Suprapubic skin (tissue), 4 donors: Measurements from ENCODE around the gene MCTP2. TPM values are rescaled to one million over a fixed set of nuclear protein-coding genes. Genes with fewer than 3 reads are reported as not detected.

Experiments
- DNase-seq, 2 donors: peaks; one replicate each; pipeline ENCODE4 v3.0.0-alpha.2; 2019; ENCODE audit warnings: low spot score in 2 of 2
- H3K27ac ChIP-seq: fragments of 200-600 bp; sonication (generic); one replicate; pipeline ENCODE4 v1.5.1; 2019
- H3K27me3 ChIP-seq: fragments of 200-600 bp; sonication (generic); one replicate; pipeline ENCODE4 v1.5.1; 2019
- H3K36me3 ChIP-seq: fragments of 200-600 bp; sonication (generic); one replicate; pipeline ENCODE4 v1.5.1; 2019
- H3K4me1 ChIP-seq: fragments of 200-600 bp; sonication (generic); one replicate; pipeline ENCODE4 v1.5.1; 2019
- H3K4me3 ChIP-seq: fragments of 200-600 bp; sonication (generic); one replicate; pipeline ENCODE4 v1.5.1; 2019; ENCODE audit warnings: mild to moderate bottlenecking
- H3K9me3 ChIP-seq: fragments of 200-600 bp; sonication (generic); one replicate; pipeline ENCODE4 v1.5.1; 2019
- CTCF ChIP-seq, 2 donors: fragments of 200-600 bp in 1 of 2; fragments of 450-650 bp in 1 of 2; sonication (generic) in 1 of 2; IDR thresholded peaks; one replicate each; pipeline ENCODE4 v1.5.1; 2016 to 2019; ENCODE audit warnings: antibody characterized with exemption in 2 of 2, mild to moderate bottlenecking in 1 of 2, moderate library complexity in 1 of 2
- EP300 ChIP-seq: sonication (generic); formaldehyde crosslinking; IDR thresholded peaks from one replicate; pipeline ENCODE4 v1.6.1; 2017; ENCODE audit warnings: antibody characterized with exemption
- POLR2A ChIP-seq, 2 donors: fragments of 450-650 bp; IDR thresholded peaks; one replicate each; pipeline ENCODE4 v1.6.1; 2017; ENCODE audit warnings: antibody characterized with exemption in 2 of 2, mild to moderate bottlenecking in 2 of 2, moderate library complexity in 2 of 2
- POLR2AphosphoS5 ChIP-seq, 3 donors: sonication (generic); formaldehyde crosslinking; IDR thresholded peaks; one replicate each; pipeline ENCODE4 v1.6.1; 2017; ENCODE audit warnings: antibody characterized with exemption in 3 of 3
- WGBS: methylation state at CpG from one replicate; pipeline ENCODE4 v1.1.5; 2018; 5-methylcytosine and 5-hydroxymethylcytosine counted together
- total RNA-seq, 4 donors: library from RNA; depleted of rRNA; stranded (reverse); fragments of >200 nt; gene quantifications; one replicate each; pipeline ENCODE4 v1.1.0, GENCODE V29; 2016

The MCTP2 gene
- total RNA-seq, 4 donors from 2014 or later, result 17.2 to 41.8 (median 20.5) TPM

GRCh38 chr15:94367726-94368535 lies 136.6 kb downstream of the MCTP2 start:
- no peaks in the 10 kb centered on the region for H3K9me3 ChIP-seq
- DNase-seq, result no peak
- TF ChIP-seq EP300, result no peak
- no peak for TF ChIP-seq CTCF (IDR thresholded peaks at IDR 0.05)
- TF ChIP-seq POLR2AphosphoS5 (IDR thresholded peaks at IDR 0.05), result no peak
- peaks cover 17% of the 10 kb centered on the region for H3K36me3 ChIP-seq
- WGBS, result 61% methylated on average over 6 of the region's 6 CpGs
- H3K4me1 ChIP-seq, result no peaks in the 10 kb centered on the region
- H3K4me3 ChIP-seq, result no peak overlapping the region
- H3K27ac ChIP-seq, result no peak overlapping the region
- no peaks in the 10 kb centered on the region for H3K27me3 ChIP-seq

- no peak for DNase-seq
- Histone ChIP-seq H3K36me3 (peaks cover 17% of the 10 kb centered on the region), H3K27ac (no peak overlapping the region), H3K4me3 (no peak overlapping the region), H3K4me1 (no peaks in the 10 kb centered on the region), H3K27me3 (no peaks in the 10 kb centered on the region), H3K9me3 (no peaks in the 10 kb centered on the region)
- no peak for TF ChIP-seq POLR2AphosphoS5 (IDR thresholded peaks at IDR 0.05)
- TF ChIP-seq CTCF (IDR thresholded peaks at IDR 0.05), result no peak
- no peak for TF ChIP-seq EP300
- TF ChIP-seq POLR2A (IDR thresholded peaks at IDR 0.05), result no peak
- 82% methylated on average over 10 of the region's 10 CpGs for WGBS
These were observed 139.0 kb downstream of the MCTP2 start for GRCh38 chr15:94370206-94370935.

GRCh38 chr15:94370936-94371285 lies 139.6 kb downstream of the MCTP2 start:
- Histone ChIP-seq H3K27me3 (no peaks in the 10 kb centered on the region), H3K36me3 (peaks cover 17% of the 10 kb centered on the region), H3K27ac (no peak overlapping the region), H3K4me1 (no peaks in the 10 kb centered on the region), H3K4me3 (no peak overlapping the region), H3K9me3 (no peaks in the 10 kb centered on the region)
- no peak for DNase-seq
- no peak for TF ChIP-seq POLR2AphosphoS5 (IDR thresholded peaks at IDR 0.05)
- no peak for TF ChIP-seq EP300
- no peak for TF ChIP-seq POLR2A (IDR thresholded peaks at IDR 0.05)
- no peak for TF ChIP-seq CTCF (IDR thresholded peaks at IDR 0.05)
- 88% methylated on average over 2 of the region's 2 CpGs for WGBS

- WGBS, result 88% methylated on average over 6 of the region's 6 CpGs
- no peaks in the 10 kb centered on the region for H3K27me3 ChIP-seq
- H3K4me1 ChIP-seq, result no peaks in the 10 kb centered on the region
- TF ChIP-seq EP300 (no peak), POLR2AphosphoS5 (IDR thresholded peaks at IDR 0.05) (no peak), POLR2A (IDR thresholded peaks at IDR 0.05) (no peak), CTCF (IDR thresholded peaks at IDR 0.05) (no peak)
- no peaks in the 10 kb centered on the region for H3K9me3 ChIP-seq
- H3K36me3 ChIP-seq, result peaks cover 8% of the 10 kb centered on the region
- no peak overlapping the region for H3K4me3 ChIP-seq
- no peak overlapping the region for H3K27ac ChIP-seq
- DNase-seq, result no peak
These were observed 141.5 kb downstream of the MCTP2 start for GRCh38 chr15:94372821-94373220.

GRCh38 chr15:94375997-94376396 lies 144.6 kb downstream of the MCTP2 start:
- H3K9me3 ChIP-seq, result no peaks in the 10 kb centered on the region
- H3K27ac ChIP-seq, result no peak overlapping the region
- no peak for TF ChIP-seq CTCF (IDR thresholded peaks at IDR 0.05)
- TF ChIP-seq POLR2A (IDR thresholded peaks at IDR 0.05), result no peak
- TF ChIP-seq EP300, result no peak
- no peak for TF ChIP-seq POLR2AphosphoS5 (IDR thresholded peaks at IDR 0.05)
- peaks cover 4% of the 10 kb centered on the region for H3K36me3 ChIP-seq
- H3K4me1 ChIP-seq, result no peaks in the 10 kb centered on the region
- 93% methylated on average over 1 of the region's 1 CpG for WGBS
- H3K4me3 ChIP-seq, result no peak overlapping the region
- no peak for DNase-seq
- H3K27me3 ChIP-seq, result no peaks in the 10 kb centered on the region
